Trophoblast cell (in vitro differentiated cells and primary cell): ENCODE results near the gene MKKS.
A peak's percentile ranks its signal among the peaks of the same experiment; 100 is the strongest.

Experiments used
- DNase-seq, 2 donors: peaks; one replicate each; pipeline ENCODE4 v3.0.0-alpha.2; 2016
- H2AFZ ChIP-seq: 2 replicates; pipeline ENCODE4 v1.6.1; 2013; ENCODE audit warnings: low read length, moderate library complexity, mild to moderate bottlenecking; ENCODE audit not compliant: insufficient read depth, poor library complexity
- H2AK5ac ChIP-seq: 2 replicates; pipeline ENCODE4 v1.6.1; 2013; ENCODE audit warnings: mild to moderate bottlenecking, low read length
- H2BK120ac ChIP-seq: 2 replicates; pipeline ENCODE4 v1.6.1; 2013; ENCODE audit warnings: low read length, mild to moderate bottlenecking, moderate library complexity; ENCODE audit not compliant: insufficient read depth, poor library complexity
- H2BK12ac ChIP-seq: 2 replicates; pipeline ENCODE4 v1.6.1; 2013; ENCODE audit warnings: mild to moderate bottlenecking, low read length, moderate library complexity
- H2BK5ac ChIP-seq: 2 replicates; pipeline ENCODE4 v1.6.1; 2013; ENCODE audit warnings: low read length, low read depth, moderate library complexity, mild to moderate bottlenecking; ENCODE audit not compliant: poor library complexity
- H3K14ac ChIP-seq: 2 replicates; pipeline ENCODE4 v1.6.1; 2013; ENCODE audit warnings: mild to moderate bottlenecking, low read length
- H3K18ac ChIP-seq: 2 replicates; pipeline ENCODE4 v1.6.1; 2013; ENCODE audit warnings: mild to moderate bottlenecking, low read length
- H3K23ac ChIP-seq: 2 replicates; pipeline ENCODE4 v1.6.1; 2013; ENCODE audit warnings: low read length
- H3K27ac ChIP-seq: 2 replicates; pipeline ENCODE4 v1.5.1; 2013; ENCODE audit warnings: low read depth, mild to moderate bottlenecking, inconsistent platforms, low read length, moderate library complexity
- H3K27me3 ChIP-seq: 2 replicates; pipeline ENCODE4 v1.6.1; 2013; ENCODE audit warnings: inconsistent platforms, mild to moderate bottlenecking, low read length, moderate library complexity; ENCODE audit not compliant: insufficient read depth
- H3K36me3 ChIP-seq, 2 experiments: 1 replicate in 1 of 2; 2 replicates in 1 of 2; pipeline ENCODE4 v1.6.1; 2013; ENCODE audit warnings: low read length in 2 of 2, mild to moderate bottlenecking in 2 of 2, moderate library complexity in 1 of 2; ENCODE audit not compliant: insufficient read depth in 2 of 2, control insufficient read depth in 1 of 2
- H3K4ac ChIP-seq: 2 replicates; pipeline ENCODE4 v1.6.1; 2013; ENCODE audit warnings: low read depth, mild to moderate bottlenecking, low read length, moderate library complexity
- H3K4me1 ChIP-seq, 2 experiments: 1 replicate in 1 of 2; 2 replicates in 1 of 2; pipeline ENCODE4 v1.6.1; 2013; ENCODE audit warnings: low read length in 2 of 2, mild to moderate bottlenecking in 2 of 2, moderate library complexity in 1 of 2; ENCODE audit not compliant: insufficient read depth in 2 of 2, control insufficient read depth in 1 of 2
- H3K4me2 ChIP-seq: 2 replicates; pipeline ENCODE4 v1.6.1; 2013; ENCODE audit warnings: inconsistent platforms, mild to moderate bottlenecking, low read length, moderate library complexity
- H3K4me3 ChIP-seq: 2 replicates; pipeline ENCODE4 v1.5.1; 2013; ENCODE audit warnings: mild to moderate bottlenecking, low read depth, low read length, inconsistent platforms
- H3K79me1 ChIP-seq: one replicate; pipeline ENCODE4 v1.6.1; 2013; ENCODE audit warnings: low read length
- H3K79me2 ChIP-seq: 2 replicates; pipeline ENCODE4 v1.6.1; 2013; ENCODE audit warnings: low read length, mild to moderate bottlenecking; ENCODE audit not compliant: control insufficient read depth, insufficient read depth, poor library complexity
- H3K9ac ChIP-seq: 2 replicates; pipeline ENCODE4 v1.6.1; 2013; ENCODE audit warnings: mild to moderate bottlenecking, low read length
- H3K9me3 ChIP-seq: 2 replicates; pipeline ENCODE4 v1.6.1; 2013; ENCODE audit warnings: low read depth, mild to moderate bottlenecking, control low read depth, inconsistent platforms, low read length; ENCODE audit not compliant: insufficient read depth
- H4K12ac ChIP-seq: 2 replicates; pipeline ENCODE4 v1.6.1; 2013; ENCODE audit warnings: low read depth, mild to moderate bottlenecking, low read length, moderate library complexity
- H4K8ac ChIP-seq: 2 replicates; pipeline ENCODE4 v1.6.1; 2013; ENCODE audit warnings: low read depth, mild to moderate bottlenecking, low read length, moderate library complexity
- H4K91ac ChIP-seq: one replicate; pipeline ENCODE4 v1.6.1; 2013; ENCODE audit warnings: low read depth, mild to moderate bottlenecking, low read length, moderate library complexity
- WGBS: extraction: QIAGEN DNeasy Blood & Tissue Kit; methylation state at CpG from one replicate; pipeline ENCODE4 v1.1.7; 2013; ENCODE audit warnings: missing lambda C conversion rate; ENCODE audit not compliant: insufficient read length, insufficient coverage; ENCODE audit errors: extremely low coverage; 5-methylcytosine and 5-hydroxymethylcytosine counted together

Gene MKKS

DNA sequence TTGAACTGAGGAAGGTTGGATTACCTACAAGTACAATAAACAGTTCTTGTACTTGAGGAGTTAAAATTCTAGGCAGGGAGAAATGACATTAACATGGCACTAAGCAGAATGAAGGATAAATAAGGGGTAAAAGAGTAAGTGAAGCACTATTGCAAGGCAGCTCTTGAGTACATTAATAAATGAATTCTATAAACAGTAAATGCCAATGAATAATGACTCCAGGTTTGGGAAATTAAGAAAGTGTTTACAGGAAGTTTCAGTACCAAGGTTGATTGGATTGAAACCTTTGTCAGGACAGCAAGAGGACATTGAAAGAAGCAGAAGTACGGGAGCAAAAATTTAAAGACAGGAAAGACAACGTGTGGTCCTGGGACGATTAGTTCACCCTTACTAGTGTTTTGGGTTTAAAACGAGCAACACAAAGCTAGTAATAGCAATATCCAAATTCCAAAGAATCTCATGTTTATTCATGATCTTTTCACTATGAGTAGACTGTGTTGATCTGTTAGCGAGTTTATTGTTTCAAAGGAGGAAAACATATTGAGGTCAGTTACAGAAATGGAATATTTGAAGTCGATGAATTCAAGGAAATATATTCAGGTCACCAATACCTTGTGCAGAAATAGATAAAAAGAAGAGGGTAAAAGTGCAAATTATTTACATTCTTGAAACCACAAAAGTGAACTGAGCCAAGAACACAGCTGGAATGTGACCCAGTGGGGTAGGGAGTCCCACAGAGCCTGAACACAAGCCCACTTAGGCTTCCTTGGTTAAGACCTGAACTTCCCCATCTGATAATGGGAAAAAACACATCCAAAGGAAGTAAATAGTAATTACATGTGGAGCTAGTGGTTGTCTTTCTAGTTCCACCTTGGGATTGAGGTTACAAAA, 80.8 kb downstream of the MKKS start:
- no peak overlapping the region for H3K14ac ChIP-seq
- no peak overlapping the region for H4K91ac ChIP-seq
- H3K4me1 ChIP-seq, result peaks cover 8 to 11% of the 10 kb centered on the region in 2 experiments
- no peak overlapping the region for H3K4ac ChIP-seq
- no CpG with 5 or more reads among the region's 6 CpGs for WGBS
- no peak overlapping the region for H4K8ac ChIP-seq
- H2AK5ac ChIP-seq, result no peak overlapping the region
- no peak overlapping the region for H2BK120ac ChIP-seq
- DNase-seq, result peak in 1 of 2 donors; percentile 3
- no peaks in the 10 kb centered on the region for H3K27me3 ChIP-seq
- H3K18ac ChIP-seq, result no peak overlapping the region
- no peak overlapping the region for H3K23ac ChIP-seq
- no peak overlapping the region for H3K27ac ChIP-seq
- no peaks in the 10 kb centered on the region for H3K36me3 ChIP-seq
- no peak overlapping the region for H2BK5ac ChIP-seq
- H3K79me2 ChIP-seq, result no peaks in the 10 kb centered on the region
- no peak overlapping the region for H3K9ac ChIP-seq
- H3K4me2 ChIP-seq, result no peak overlapping the region
- no peak overlapping the region for H4K12ac ChIP-seq
- H3K9me3 ChIP-seq, result no peaks in the 10 kb centered on the region
- no peak overlapping the region for H2AFZ ChIP-seq
- peaks cover 5% of the 10 kb centered on the region for H3K79me1 ChIP-seq
- H2BK12ac ChIP-seq, result no peak overlapping the region
- H3K4me3 ChIP-seq, result no peak overlapping the region
